ENCODE data around the gene STMN1. TPM values are rescaled to one million over a fixed set of nuclear protein-coding genes. Genes with fewer than 3 reads are reported as not detected.

STMN1 gene
- total RNA-seq, 1 donor from 2014 or later, result 1,181 TPM

GRCh38 chr1:25922056-25922970 lies 16.1 kb upstream of the STMN1 start:
- FAIRE-seq, result no peak
- no peak for DNase-seq (ENCODE audit: low spot score in 2 of 2)

- no peak for FAIRE-seq
- no peak for DNase-seq (ENCODE audit: low spot score in 2 of 2)
These were observed 12.4 kb upstream of the STMN1 start for GRCh38 chr1:25918615-25919014.

- DNase-seq (ENCODE audit: low spot score in 2 of 2) (no peak), FAIRE-seq (no peak)
These were observed 11.8 kb upstream of the STMN1 start for GRCh38 chr1:25917996-25918395.

GRCh38 chr1:25916460-25916859 lies 10.2 kb upstream of the STMN1 start:
- FAIRE-seq (no peak), DNase-seq (ENCODE audit: low spot score in 2 of 2) (no peak)

GRCh38 chr1:25914074-25914995 lies 8.1 kb upstream of the STMN1 start:
- FAIRE-seq (no peak), DNase-seq (ENCODE audit: low spot score in 2 of 2) (no peak)

DNA sequence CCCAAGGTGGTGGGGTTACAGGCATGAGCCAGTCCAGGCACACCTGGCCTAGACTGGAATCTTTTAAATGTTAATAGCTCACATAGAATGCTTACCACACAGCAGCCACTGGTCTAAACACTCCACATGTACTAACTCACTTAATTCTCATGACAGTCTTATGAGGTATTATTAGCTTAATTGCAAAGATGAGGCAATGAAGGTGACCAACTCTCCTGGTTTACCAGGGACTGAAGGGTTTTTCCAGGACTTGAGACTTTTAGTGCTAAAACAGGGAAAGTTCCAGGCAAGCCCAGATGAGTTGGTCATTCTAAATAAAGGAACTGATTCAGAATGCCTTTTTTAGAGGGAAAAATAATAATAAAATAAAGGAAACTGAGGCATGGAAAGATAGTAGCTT lies 7.0 kb upstream of the STMN1 start:
- DNase-seq (ENCODE audit: low spot score in 2 of 2) (no peak), FAIRE-seq (no peak)

GRCh38 chr1:25912076-25912831 lies 6.0 kb upstream of the STMN1 start:
- no peak for DNase-seq (ENCODE audit: low spot score in 2 of 2)
- no peak for FAIRE-seq

GRCh38 chr1:25911162-25911561 lies 4.9 kb upstream of the STMN1 start:
- FAIRE-seq, result no peak

DNA sequence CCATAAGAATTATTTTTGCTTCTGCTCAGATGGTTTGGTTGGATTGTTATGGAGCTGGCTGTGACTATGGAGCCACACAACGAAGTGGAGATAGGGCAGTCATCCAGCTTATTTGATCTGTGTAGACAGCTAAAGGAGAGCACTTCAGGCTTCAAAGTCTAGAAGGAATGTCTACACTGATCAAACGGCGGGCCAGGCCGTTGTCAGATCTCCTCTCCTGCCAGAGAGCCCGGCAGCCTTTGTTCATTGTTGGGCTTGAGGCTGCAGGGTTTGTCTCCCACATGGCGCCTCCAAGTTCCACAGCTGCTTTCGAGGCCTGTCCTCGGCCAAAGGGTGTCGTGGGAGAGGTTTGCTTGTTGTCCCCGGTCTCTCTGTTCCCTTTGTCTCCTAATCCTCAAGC lies 2.8 kb upstream of the STMN1 start:
- no peak for FAIRE-seq
- DNase-seq (ENCODE audit: low spot score in 2 of 2), result no peak

More at GRCh38 chr1:25911162-25911561, 4.9 kb upstream of the STMN1 start:
- DNase-seq (ENCODE audit: low spot score in 2 of 2), result no peak

GRCh38 chr1:25908161-25908560 lies 1.9 kb upstream of the STMN1 start:
- no peak for DNase-seq (ENCODE audit: low spot score in 2 of 2)
- no peak for FAIRE-seq

DNA sequence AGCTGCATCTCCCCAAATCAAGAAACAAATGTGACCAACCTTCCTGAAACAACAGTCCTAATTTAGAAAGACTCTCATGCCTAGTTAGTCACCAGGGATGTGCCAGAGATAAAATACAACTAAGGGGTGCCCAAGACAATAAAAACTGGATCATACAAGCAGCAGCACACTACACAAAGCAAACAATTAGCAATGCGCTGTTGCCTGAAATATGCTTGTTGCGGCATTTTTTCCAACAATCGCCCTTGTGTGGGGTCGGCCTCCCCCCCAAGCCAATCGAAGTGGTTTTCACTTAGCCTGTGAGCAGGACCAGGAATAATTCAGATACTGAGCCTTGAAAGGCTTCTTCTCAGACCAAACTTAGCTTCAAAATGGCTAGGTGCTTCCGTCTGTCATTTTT lies 1.4 kb upstream of the STMN1 start:
- FAIRE-seq, result no peak
- no peak for DNase-seq (ENCODE audit: low spot score in 2 of 2)

DNA sequence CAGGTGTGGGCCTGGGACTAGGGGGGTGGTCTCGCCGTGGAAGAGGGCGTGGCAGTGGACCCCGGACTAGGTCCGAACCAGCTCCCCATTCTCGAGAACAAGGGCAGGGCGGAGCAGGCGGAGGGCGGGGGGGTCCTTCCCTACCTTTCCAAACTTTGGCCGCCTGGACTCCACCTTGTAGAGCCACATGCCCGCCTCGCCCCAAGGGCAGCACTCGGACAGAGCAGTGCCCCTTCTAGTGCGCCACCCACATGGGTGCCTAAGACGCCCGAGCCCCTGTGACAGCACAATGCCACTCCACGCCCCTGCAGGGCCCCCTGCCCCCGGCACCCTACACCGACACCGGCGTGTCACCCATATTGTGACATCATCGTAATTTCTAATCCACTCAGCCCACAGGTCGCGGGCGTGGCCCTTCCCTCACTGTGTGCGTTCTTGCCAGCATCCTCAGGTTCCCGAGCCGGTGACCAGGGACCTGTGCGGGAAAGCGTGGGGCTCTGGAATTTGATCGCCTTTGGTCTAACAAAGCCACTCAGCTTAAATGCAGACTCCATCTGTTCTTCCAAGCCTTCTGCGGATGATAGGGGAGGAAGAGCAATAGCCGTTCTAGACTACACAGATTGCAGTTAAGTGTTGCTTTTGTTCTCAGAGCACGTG lies 553 bp upstream of the STMN1 start:
- FAIRE-seq (no peak), DNase-seq (ENCODE audit: low spot score in 2 of 2) (no peak)

GRCh38 chr1:25904943-25905679 lies 1.1 kb downstream of the STMN1 start:
- FAIRE-seq, result no peak

GRCh38 chr1:25903986-25904385 lies 2.2 kb downstream of the STMN1 start:
- DNase-seq (ENCODE audit: low spot score in 2 of 2), result no peak
- FAIRE-seq, result no peak

More at GRCh38 chr1:25904943-25905679, 1.1 kb downstream of the STMN1 start:
- DNase-seq (ENCODE audit: low spot score in 2 of 2), result peak; percentile 84 to 87

- no peak for FAIRE-seq
- no peak for DNase-seq (ENCODE audit: low spot score in 2 of 2)
These were observed 3.8 kb downstream of the STMN1 start for GRCh38 chr1:25902462-25902861.

GRCh38 chr1:25900219-25900618 lies 6.0 kb downstream of the STMN1 start:
- FAIRE-seq (no peak), DNase-seq (ENCODE audit: low spot score in 2 of 2) (peak in 1 of 2 donors; percentile 38)

GRCh38 chr1:25899792-25900191 lies 6.4 kb downstream of the STMN1 start:
- no peak for DNase-seq (ENCODE audit: low spot score in 2 of 2)
- FAIRE-seq, result no peak

DNA sequence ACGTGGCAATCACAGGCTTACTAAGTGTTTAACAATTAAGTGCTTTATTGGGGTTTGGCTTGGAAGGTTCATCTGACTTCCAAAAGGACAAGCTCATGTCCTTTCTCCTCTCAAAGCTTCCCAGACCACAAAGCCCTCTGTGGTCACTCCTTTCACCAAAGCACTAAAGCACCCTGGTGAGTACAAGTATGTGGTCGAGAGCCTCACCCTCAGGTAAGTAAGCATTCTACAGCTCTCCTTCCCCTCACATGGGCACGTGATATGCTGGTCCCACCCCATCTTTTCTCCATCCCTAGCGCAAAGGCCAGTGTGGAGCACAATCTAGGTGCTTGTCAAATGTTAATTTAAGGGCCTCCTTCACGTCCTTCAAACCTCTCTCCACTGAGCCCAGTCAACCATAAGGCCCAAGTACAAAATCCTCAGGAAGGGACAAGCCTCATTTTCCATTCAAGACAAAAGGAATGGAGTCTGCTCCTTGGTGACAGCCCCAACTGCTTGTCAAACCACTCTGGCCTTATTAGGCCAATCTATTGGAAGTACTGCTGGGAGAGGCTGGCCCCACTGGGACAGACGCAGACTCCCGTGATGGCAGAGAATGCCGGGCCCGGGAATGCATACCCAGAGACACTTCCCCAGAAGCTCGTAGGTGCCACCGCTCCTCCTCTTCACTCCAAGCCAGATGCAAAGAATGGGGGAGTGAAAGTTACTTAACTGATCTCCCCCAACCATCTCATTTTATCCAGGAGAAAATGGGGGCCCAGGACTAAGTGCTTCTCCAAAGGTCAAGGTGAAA lies 7.8 kb downstream of the STMN1 start:
- FAIRE-seq, result no peak

More for the DNA sequence above, 7.8 kb downstream of the STMN1 start:
- no peak for DNase-seq (ENCODE audit: low spot score in 2 of 2)

Data from frontal cortex (tissue), 4 donors.